Measurements from ENCODE around the gene PPP2R1A.
"Not testable (repeated sequence)": the region's sequence is repeated elsewhere in the genome, so short reads cannot be mapped to it uniquely, and the experiment has no call there.

The PPP2R1A gene

DNA sequence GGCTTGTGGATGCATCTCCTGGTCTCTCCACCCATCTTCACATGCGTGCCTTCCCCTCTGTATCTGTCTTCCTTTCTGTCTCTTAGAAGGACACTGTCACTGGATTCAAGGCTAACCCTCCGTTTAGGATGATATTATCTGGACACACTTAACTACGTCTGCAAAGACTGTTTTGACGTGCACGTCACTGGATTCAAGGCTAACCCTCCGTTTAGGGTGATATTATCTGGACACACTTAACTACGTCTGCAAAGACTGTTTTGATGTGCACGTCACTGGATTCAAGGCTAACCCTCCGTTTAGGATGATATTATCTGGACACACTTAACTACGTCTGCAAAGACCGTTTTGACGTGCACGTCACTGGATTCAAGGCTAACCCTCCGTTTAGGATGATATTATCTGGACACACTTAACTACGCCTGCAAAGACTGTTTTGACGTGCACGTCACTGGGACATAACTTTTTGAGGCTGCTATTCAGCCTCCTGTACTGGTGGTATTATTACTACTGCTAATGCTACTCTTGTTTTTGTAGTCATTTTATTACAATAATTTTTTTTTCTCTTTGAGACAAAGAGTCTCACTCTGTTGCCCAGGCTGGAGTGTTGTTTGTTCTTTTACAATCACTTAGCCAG, 11.0 kb downstream of the PPP2R1A start:
- not testable (repeated sequence) for DNase-seq (ENCODE audit: low read depth)

- no peak for DNase-seq (ENCODE audit: low read depth)
These were observed 16.6 kb downstream of the PPP2R1A start for GRCh38 chr19:52206481-52206880.

- DNase-seq (ENCODE audit: low read depth): no peak
These were observed 21.4 kb downstream of the PPP2R1A start for GRCh38 chr19:52211203-52211602.

DNA sequence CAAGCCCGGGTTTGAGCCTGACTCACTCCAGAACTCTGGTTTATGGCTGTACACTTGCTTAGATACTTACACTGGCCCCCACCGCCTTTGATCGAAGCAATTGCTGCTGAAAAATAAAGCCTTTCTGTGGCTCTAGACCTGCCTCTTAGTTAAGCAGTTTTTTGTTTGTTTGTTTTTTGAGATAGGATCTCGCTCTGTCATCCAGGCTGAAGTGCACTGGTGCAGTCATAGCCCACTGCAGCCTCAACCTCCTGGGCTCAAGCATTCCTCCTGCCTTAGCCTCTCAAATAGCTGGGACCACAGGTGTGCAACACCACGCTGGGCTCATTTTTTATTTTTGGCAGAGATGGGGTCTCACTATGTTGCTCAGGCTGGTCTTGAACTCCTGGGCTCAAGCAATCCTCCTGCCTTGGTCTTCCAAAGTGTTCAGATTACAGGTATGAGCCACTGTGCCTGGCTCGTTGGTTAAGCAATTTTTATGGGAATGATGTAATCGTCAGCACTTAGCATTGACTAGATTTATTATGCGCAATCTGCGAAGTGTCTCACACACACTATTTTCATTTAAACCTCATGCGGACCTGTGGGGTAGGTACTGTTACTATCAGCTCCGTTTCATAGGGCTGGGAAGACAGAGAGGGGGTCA, 22.2 kb downstream of the PPP2R1A start:
- DNase-seq (ENCODE audit: low read depth): no peak

- no peak for DNase-seq (ENCODE audit: low read depth)
These were observed 22.9 kb downstream of the PPP2R1A start for GRCh38 chr19:52212572-52213255.

- DNase-seq (ENCODE audit: low read depth): no peak
These were observed 24.4 kb downstream of the PPP2R1A start for GRCh38 chr19:52214241-52214640.

- DNase-seq (ENCODE audit: low read depth): no peak
These were observed 26.5 kb downstream of the PPP2R1A start for GRCh38 chr19:52216401-52216800.

DNA sequence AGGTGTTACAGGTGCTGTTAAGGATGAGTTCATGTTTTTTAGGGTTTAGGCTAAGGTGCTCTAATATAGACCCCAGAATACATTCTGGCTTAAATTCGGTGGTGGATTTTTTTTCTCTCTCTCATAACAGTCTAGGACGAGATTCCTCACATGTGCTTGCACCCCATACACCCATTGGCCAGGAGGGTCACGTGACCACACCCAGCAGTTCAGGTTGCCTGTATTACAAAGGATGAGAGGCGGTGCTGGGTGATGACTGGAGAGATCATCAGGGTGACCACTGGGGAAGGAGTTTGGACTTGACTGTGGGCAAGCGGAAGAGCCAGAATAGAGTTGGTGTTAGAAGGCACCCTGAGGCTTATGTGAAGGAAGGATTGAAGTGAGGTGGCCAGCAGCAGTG, 27.7 kb downstream of the PPP2R1A start:
- no peak for DNase-seq (ENCODE audit: low read depth)

DNA sequence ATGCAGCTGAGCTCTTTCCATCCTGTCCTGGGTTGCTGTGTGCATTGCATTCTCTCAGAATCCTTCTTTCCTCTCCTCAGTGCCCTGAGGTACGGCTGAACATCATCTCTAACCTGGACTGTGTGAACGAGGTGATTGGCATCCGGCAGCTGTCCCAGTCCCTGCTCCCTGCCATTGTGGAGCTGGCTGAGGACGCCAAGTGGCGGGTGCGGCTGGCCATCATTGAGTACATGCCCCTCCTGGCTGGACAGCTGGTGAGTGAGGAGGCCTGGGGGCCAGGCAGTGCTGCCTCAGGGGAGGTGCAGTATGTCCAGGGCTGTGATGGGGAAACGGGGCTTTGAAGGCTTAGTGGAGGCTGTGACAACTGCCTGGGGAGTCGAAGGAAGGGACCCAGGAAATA, 29.8 kb downstream of the PPP2R1A start:
- no peak for DNase-seq (ENCODE audit: low read depth)

- DNase-seq (ENCODE audit: low read depth): no peak
These were observed 31.2 kb downstream of the PPP2R1A start for GRCh38 chr19:52221031-52221430.

DNA sequence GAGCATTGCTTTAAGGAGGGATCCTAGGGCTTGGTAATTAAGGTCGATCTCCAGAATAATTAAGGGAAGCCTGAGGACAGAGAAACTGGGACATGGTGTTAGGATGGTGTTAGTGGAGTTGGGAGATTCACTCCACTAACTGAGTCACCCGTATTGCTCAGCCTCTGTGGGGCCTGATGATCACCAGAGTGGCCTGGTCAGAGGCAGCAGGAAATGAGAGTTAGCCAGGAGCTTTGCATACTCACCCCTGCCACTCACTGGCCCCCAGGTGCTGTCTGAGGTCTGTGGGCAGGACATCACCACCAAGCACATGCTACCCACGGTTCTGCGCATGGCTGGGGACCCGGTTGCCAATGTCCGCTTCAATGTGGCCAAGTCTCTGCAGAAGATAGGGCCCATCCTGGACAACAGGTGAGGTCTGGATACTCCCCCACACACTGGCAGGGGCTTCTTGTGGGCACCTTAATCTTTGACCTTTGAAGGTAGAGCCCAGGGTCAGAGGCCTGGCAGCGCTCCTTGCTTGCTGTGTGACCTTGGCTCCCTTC, 32.1 kb downstream of the PPP2R1A start:
- DNase-seq (ENCODE audit: low read depth): no peak

- DNase-seq (ENCODE audit: low read depth): no peak
These were observed 34.4 kb downstream of the PPP2R1A start for GRCh38 chr19:52224211-52224610.

- no peak for DNase-seq (ENCODE audit: low read depth)
These were observed 36.8 kb downstream of the PPP2R1A start for GRCh38 chr19:52226652-52227051.

DNA sequence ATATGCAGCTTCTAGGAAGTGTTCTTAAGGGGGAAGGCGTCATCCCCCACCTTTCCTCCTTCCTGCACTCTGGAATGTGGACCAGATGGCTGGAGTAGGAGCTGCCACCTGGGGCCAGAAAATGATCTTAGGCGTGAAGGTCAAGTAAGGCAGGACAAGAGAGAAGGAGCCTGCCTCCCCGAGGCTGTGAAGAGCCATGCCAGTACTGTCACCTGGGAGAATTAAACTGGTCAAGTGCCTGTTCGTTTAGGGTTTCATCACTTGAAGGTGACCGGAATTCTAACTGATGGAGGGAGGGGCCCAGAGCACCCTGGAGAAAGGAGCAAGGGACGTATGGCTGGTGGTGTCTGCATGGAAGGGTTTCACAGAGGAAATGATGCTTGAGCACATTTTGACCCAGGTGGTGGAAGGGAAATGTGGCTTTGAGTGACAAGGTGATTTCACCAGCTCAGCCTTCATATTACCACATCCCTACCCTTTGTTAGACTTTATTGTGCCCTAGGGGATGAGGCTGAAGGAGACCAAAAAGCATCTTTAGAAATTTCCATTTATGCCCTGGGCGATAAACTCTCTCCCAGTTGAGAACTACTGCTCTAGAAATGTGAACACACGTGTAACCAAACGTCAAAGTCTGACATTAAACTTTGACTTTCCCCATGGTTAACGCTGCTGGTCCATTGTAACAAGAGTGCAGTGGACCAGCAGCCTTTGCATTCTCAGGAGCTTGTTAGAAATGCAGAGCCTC, 37.5 kb downstream of the PPP2R1A start:
- DNase-seq (ENCODE audit: low read depth): no peak

- DNase-seq (ENCODE audit: low read depth): no peak
These were observed 38.1 kb downstream of the PPP2R1A start for GRCh38 chr19:52227980-52228379.

DNA sequence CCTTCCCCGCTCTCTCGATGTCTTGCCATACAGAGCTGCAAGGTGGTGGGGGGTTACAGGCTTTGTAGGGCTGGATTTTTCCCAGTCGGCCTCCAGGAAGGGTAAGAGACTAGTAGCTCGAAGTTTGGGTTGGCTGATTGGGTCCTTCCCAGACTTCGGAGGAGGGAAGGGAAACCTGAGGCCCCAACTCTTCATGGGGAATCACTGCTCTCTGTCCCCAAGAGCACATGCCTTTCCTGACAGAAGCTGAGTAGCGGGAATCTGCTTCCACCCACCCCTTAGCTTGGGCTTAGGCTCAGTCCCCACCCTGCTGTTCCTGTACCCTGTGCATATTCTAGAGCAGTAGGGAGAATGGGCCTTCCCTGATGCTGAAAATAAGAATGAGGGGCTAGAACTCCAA, 39.7 kb downstream of the PPP2R1A start:
- no peak for DNase-seq (ENCODE audit: low read depth)

DNA sequence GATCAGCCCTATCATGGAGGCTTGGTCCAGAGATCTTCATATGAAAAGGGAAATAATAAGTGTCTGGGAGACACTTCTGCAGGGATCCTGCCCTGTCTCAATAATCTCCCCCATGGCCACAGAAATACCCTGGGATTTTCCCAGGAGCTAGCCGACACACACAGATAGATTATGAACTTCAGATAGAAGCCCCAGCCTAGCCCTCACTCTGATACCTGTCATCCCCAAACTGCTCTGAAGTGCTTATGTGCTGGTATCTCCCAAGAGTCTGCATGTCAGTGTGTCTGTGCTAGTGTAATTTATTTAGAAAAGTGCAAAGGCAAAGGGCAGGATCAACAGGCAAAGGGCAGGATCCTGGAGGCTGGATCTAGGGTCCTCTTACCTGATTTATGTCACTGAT, 40.8 kb downstream of the PPP2R1A start:
- no peak for DNase-seq (ENCODE audit: low read depth)

DNA sequence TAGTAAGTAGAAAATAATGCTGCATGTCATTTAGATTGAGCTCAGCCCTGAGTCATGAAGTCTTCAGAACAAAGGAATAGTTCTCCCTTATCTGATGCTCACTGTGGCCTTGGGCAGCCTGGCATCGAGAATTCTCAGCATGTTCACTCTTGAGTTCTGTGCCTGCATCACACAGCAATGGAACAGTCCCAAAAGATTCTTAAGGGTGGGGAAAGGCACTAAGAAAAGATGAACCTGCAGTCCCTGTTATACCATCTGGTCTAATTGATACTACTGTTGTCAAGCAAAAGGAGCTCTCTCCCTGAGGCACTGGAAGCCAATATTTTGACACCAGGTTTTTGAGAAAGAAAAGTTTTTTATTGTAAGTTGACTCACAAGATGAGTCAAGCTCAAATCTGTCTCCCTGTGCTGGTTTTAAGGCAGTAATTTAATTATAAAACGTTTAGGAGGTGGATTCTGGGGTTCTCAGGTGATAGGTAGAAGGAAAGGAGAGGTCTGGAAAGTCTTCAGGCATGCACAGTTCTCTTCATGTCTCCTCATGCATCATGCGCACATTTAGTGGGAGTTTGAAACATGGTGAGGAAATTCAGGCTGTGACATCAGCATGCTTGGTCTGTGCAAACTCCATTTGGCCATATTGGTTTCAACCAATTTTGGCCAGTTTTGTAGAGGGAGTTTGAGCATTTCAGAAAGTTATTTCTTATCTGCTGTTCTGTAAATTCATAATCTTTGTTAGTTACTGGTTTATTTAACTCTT, 41.5 kb downstream of the PPP2R1A start:
- DNase-seq (ENCODE audit: low read depth): no peak

- no peak for DNase-seq (ENCODE audit: low read depth)
These were observed 44.6 kb downstream of the PPP2R1A start for GRCh38 chr19:52234406-52234805.

GRCh38 chr19:52237197-52237596, 47.3 kb downstream of the PPP2R1A start:
- no peak for DNase-seq (ENCODE audit: low read depth)

GRCh38 chr19:52237771-52238400, 48.0 kb downstream of the PPP2R1A start:
- DNase-seq (ENCODE audit: low read depth): peak; percentile 44

Data from activated T-cell treated with anti-CD3 and anti-CD28 coated beads for 24 hours (primary cell).